HCT116 (cell line): Measurements from ENCODE around the gene COPZ1. TPM values are rescaled to one million over a fixed set of nuclear protein-coding genes. Genes with fewer than 3 reads are reported as not detected.

Experiments
- ATAC-seq: fragments of 200-7000 bp; cut with Tn5 transposase; 2 replicates; pipeline ENCODE4 v1.9.1; 2020; ENCODE audit warnings: mild to moderate bottlenecking, moderate library complexity
- BruUV-seq: library from RNA; stranded (reverse); fragments of 400-500 nt; replicated peaks from 2 replicates; lab custom pipeline; 2021; lab: Mats Ljungman, UMichigan
- CTCF ChIA-PET: fragments of 300-600 bp; sonication (Branson Sonifier 250); formaldehyde crosslinking; loops from one replicate; lab custom pipeline; 2021; ENCODE audit warnings: antibody characterized with exemption; lab: Charles Lee
- POLR2A ChIA-PET: fragments of 300-600, 350-600 bp; sonication (Branson Sonifier 250); formaldehyde crosslinking; loops from one replicate; lab custom pipeline; 2021; ENCODE audit warnings: antibody characterized with exemption; lab: Charles Lee
- RAD21 ChIA-PET, 2 experiments: fragments of 300-600 bp; sonication (Branson Sonifier 250); formaldehyde crosslinking; loops; one replicate each; lab custom pipeline; 2023; ENCODE audit warnings: low total read pairs in 2 of 2; ENCODE audit not compliant: uncharacterized antibody in 2 of 2, unreplicated experiment in 2 of 2, low non-redundant PET in 1 of 2; lab: Charles Lee
- DNase-seq: peaks from one replicate; pipeline ENCODE4 v3.0.0-alpha.2; 2010; ENCODE audit warnings: low read depth, low spot score
- H2AFZ ChIP-seq: fragments of 200-600 bp; shearing (Covaris generic), sonication (generic); 2 replicates; pipeline ENCODE4 v1.6.1; 2017; ENCODE audit warnings: low read depth, mixed run types, mixed read lengths, antibody characterized with exemption, low read length; ENCODE audit not compliant: poor library complexity, severe bottlenecking
- H3K27ac ChIP-seq: 2 replicates; pipeline ENCODE4 v1.5.1; 2012; ENCODE audit warnings: low read depth, low read length
- H3K27me3 ChIP-seq: fragments of 200-600 bp; sonication (generic); 2 replicates; pipeline ENCODE4 v1.6.1; 2016; ENCODE audit warnings: mixed run types, low read length, mixed read lengths; ENCODE audit not compliant: insufficient read depth
- H3K36me3 ChIP-seq, 2 experiments: fragments of 200-500 bp in 1 of 2; fragments of 200-600 bp in 1 of 2; sonication (Bioruptor generic) in 1 of 2; sonication (generic) in 1 of 2; 2 replicates each; pipeline versions ENCODE4 v1.5.1 to v1.6.1; 2014 to 2016; ENCODE audit warnings: low read length in 2 of 2, inconsistent platforms in 1 of 2, mixed read lengths in 1 of 2, mixed run types in 1 of 2; ENCODE audit not compliant: insufficient read depth in 2 of 2, control insufficient read depth in 1 of 2
- H3K4me1 ChIP-seq, 2 experiments: fragments of 200-600 bp in 1 of 2; sonication (generic) in 1 of 2; 2 replicates each; pipeline versions ENCODE4 v1.5.1 to v1.6.1; 2012 to 2017; ENCODE audit warnings: low read length in 2 of 2, inconsistent platforms in 1 of 2, mild to moderate bottlenecking in 1 of 2, mixed read lengths in 1 of 2, mixed run types in 1 of 2, moderate library complexity in 1 of 2; ENCODE audit not compliant: insufficient read depth in 2 of 2, control insufficient read depth in 1 of 2
- H3K4me2 ChIP-seq: fragments of 200-600 bp; sonication (generic); 2 replicates; pipeline ENCODE4 v1.6.1; 2017; ENCODE audit warnings: mixed run types, low read length, mixed read lengths
- H3K4me3 ChIP-seq, 2 experiments: fragments of 200-600 bp in 1 of 2; sonication (generic) in 1 of 2; replicated peaks in 1 of 2; 2 replicates each; pipeline ENCODE4 v1.5.1; 2011 to 2016; ENCODE audit warnings: low read length in 2 of 2, control low read depth in 1 of 2, low read depth in 1 of 2, mild to moderate bottlenecking in 1 of 2, mixed read lengths in 1 of 2, mixed run types in 1 of 2
- H3K79me2 ChIP-seq: fragments of 200-600 bp; sonication (generic); 2 replicates; pipeline ENCODE4 v1.6.1; 2017; ENCODE audit warnings: mild to moderate bottlenecking, mixed run types, low read length, moderate library complexity, mixed read lengths; ENCODE audit not compliant: insufficient read depth
- H3K9ac ChIP-seq: fragments of 200-600 bp; sonication (generic); 2 replicates; pipeline ENCODE4 v1.6.1; 2016; ENCODE audit warnings: low read length, mixed read lengths
- H3K9me2 ChIP-seq: fragments of 200-600 bp; sonication (generic), shearing (Covaris generic); 2 replicates; pipeline ENCODE4 v1.6.1; 2017; ENCODE audit warnings: mixed run types, mild to moderate bottlenecking, moderate library complexity; ENCODE audit not compliant: insufficient read depth
- H3K9me3 ChIP-seq, 2 experiments: fragments of 200-500 bp in 1 of 2; fragments of 200-600 bp in 1 of 2; sonication (Bioruptor generic) in 1 of 2; sonication (generic) in 1 of 2; 2 replicates each; pipeline ENCODE4 v1.6.1; 2014 to 2017; ENCODE audit warnings: low read length in 2 of 2, mixed read lengths in 2 of 2, inconsistent platforms in 1 of 2, low read depth in 1 of 2, mild to moderate bottlenecking in 1 of 2, mixed run types in 1 of 2, moderate library complexity in 1 of 2; ENCODE audit not compliant: control insufficient read depth in 1 of 2, insufficient read depth in 1 of 2
- H4K20me1 ChIP-seq: fragments of 200-600 bp; sonication (generic), shearing (Covaris generic); 2 replicates; pipeline ENCODE4 v1.6.1; 2017; ENCODE audit warnings: mixed run types, mild to moderate bottlenecking, moderate library complexity; ENCODE audit not compliant: insufficient read depth
- CEBPB ChIP-seq: IDR thresholded peaks from 2 replicates; pipeline ENCODE4 v1.6.1; 2012; ENCODE audit warnings: low read depth
- EGR1 ChIP-seq: IDR thresholded peaks from 2 replicates; pipeline ENCODE4 v1.6.1; 2012; ENCODE audit warnings: low read depth
- ELF1 ChIP-seq: IDR thresholded peaks from 2 replicates; pipeline ENCODE4 v1.6.1; 2012; ENCODE audit warnings: low read depth, borderline replicate concordance
- EZH2phosphoT487 ChIP-seq: fragments of 200-600 bp; IDR thresholded peaks from 2 replicates; pipeline ENCODE4 v1.6.1; 2018; ENCODE audit warnings: antibody characterized with exemption, borderline replicate concordance
- FOSL1 ChIP-seq: IDR thresholded peaks from 2 replicates; pipeline ENCODE4 v1.6.1; 2012; ENCODE audit warnings: low read depth
- JUND ChIP-seq: IDR thresholded peaks from 2 replicates; pipeline ENCODE4 v1.6.1; 2012
- POLR2A ChIP-seq: IDR thresholded peaks from 2 replicates; pipeline ENCODE4 v1.7.0; 2011; ENCODE audit warnings: borderline replicate concordance; ENCODE audit not compliant: insufficient read depth, insufficient read length; ENCODE audit errors: extremely low read depth
- POLR2AphosphoS5 ChIP-seq: IDR thresholded peaks from 2 replicates; pipeline ENCODE4 v1.6.1; 2011; ENCODE audit warnings: mild to moderate bottlenecking, low read depth, low read length, moderate library complexity
- RAD21 ChIP-seq: IDR thresholded peaks from 2 replicates; pipeline ENCODE4 v1.6.1; 2012; ENCODE audit warnings: low read depth, mild to moderate bottlenecking
- SRF ChIP-seq: IDR thresholded peaks from 2 replicates; pipeline ENCODE4 v1.6.1; 2012; ENCODE audit warnings: low read depth
- TCF7L2 ChIP-seq: IDR thresholded peaks from 2 replicates; pipeline ENCODE4 v1.7.0; 2011; ENCODE audit warnings: borderline replicate concordance, inconsistent platforms; ENCODE audit not compliant: insufficient read depth, insufficient read length; ENCODE audit errors: extremely low read depth
- YY1 ChIP-seq: IDR thresholded peaks from 2 replicates; pipeline ENCODE4 v1.6.1; 2011; ENCODE audit warnings: low read length, low read depth, moderate library complexity, mild to moderate bottlenecking; ENCODE audit not compliant: insufficient replicate concordance; ENCODE audit errors: extremely low read depth
- ZFX ChIP-seq: fragments of 450-650 bp; IDR thresholded peaks from 2 replicates; pipeline ENCODE4 v1.6.1; 2017
- ZNF274 ChIP-seq: fragments of 200-500 bp; sonication (Bioruptor generic); IDR thresholded peaks from 2 replicates; pipeline ENCODE4 v1.6.1; 2014; ENCODE audit warnings: mild to moderate bottlenecking, low read depth, low read length, inconsistent platforms
- intact Hi-C: fragments of 100-400 bp; cut with micrococcal nuclease; formaldehyde crosslinking; loops from 2 replicates; pipeline ENCODE4 v1.10.0; 2022
- total RNA-seq: library from RNA; stranded (reverse); gene quantifications from one replicate; pipeline ENCODE4 v1.2.1, GENCODE V29; 2021; ENCODE audit not compliant: unreplicated experiment
- TF ChIP-seq, protein P1 (sequence below): IDR thresholded peaks from 2 replicates; pipeline ENCODE4 v1.6.1; 2012
- TF ChIP-seq, protein P2 (sequence below): IDR thresholded peaks from 2 replicates; pipeline ENCODE4 v1.6.1; 2011; ENCODE audit warnings: mild to moderate bottlenecking, low read length, moderate library complexity; ENCODE audit not compliant: insufficient replicate concordance; ENCODE audit errors: extremely low read depth
- TF ChIP-seq, protein P3 (sequence below): IDR thresholded peaks from 2 replicates; pipeline ENCODE4 v1.6.1; 2012; ENCODE audit warnings: low read depth
- TF ChIP-seq, protein P4 (sequence below): IDR thresholded peaks from 2 replicates; pipeline ENCODE4 v1.6.1; 2012

Gene COPZ1
- total RNA-seq, 1 experiment from 2014 or later: 191 TPM

DNA sequence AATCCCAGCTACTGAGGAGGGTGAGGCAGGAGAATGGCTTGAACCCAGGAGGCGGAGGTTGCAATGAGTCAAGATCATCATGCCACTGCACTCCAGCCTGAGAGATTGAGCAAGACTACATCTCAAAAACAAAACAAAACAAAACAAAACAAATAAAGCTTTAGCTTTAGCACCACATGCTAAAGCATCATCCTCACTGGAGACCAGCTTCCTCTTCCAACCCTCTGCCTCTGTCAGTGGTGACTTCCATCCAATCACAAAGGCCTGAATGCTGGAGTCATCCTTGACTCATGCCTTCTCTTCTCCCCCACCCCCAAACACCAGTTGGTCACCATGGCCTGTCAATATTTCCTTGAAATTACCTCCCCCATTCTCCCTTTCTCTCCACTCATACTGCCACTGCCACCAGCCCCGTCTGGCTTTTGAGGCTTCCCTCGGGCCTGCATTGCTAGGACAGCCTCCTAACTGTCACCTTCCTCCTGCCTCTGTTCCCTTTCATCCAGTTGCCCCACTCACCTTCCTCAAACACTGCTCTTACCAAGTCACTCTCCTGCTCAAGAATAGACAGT is 58.2 kb downstream of the COPZ1 start:
- CTCF ChIA-PET: interaction anchor here (0.6 to 5.5 kb wide), 7 partner anchors 10 to 131 kb away, joined by 3 to 51 read pairs (median 4); no protein-coding TSS in a partner anchor
- no TSS peak for BruUV-seq
- POLR2A ChIA-PET: no interaction called here

More for the DNA sequence above, 58.2 kb downstream of the COPZ1 start:
- Histone ChIP-seq H4K20me1 (no peaks in the 10 kb centered on the region), H3K9me3 (no peaks in the 10 kb centered on the region), H3K27ac (no peak overlapping the region), H3K4me1 (peaks cover 18 to 59% of the 10 kb centered on the region in 2 experiments), H3K27me3 (no peaks in the 10 kb centered on the region), H3K4me3 (no peak overlapping the region), H3K79me2 (peaks cover 5% of the 10 kb centered on the region; the same call in 1 of the 2 replicates), H3K4me2 (peak overlapping the region; percentile 26; the same call in 1 of the 2 replicates), H3K9me2 (no peaks in the 10 kb centered on the region), H3K9ac (no peak overlapping the region), H3K36me3 (no peaks in the 10 kb centered on the region), H2AFZ (no peak overlapping the region)
- ATAC-seq (no peak), DNase-seq (no peak)
- intact Hi-C loops: no loop called here
- RAD21 ChIA-PET: interaction anchor here in 1 of 2 experiments (0.6 kb wide), 1 partner anchor 163 kb away, joined by 4 read pairs; no protein-coding TSS in a partner anchor
- TF ChIP-seq POLR2A (no peak), YY1 (no peak), FOSL1 (no peak), ZNF274 (no peak), POLR2AphosphoS5 (no peak), JUND (no peak), TCF7L2 (no peak), SRF (no peak), ELF1 (no peak), CEBPB (no peak), EGR1 (no peak), EZH2phosphoT487 (no peak), RAD21 (no peak), ZFX (no peak)
- TF ChIP-seq, protein P1, sequence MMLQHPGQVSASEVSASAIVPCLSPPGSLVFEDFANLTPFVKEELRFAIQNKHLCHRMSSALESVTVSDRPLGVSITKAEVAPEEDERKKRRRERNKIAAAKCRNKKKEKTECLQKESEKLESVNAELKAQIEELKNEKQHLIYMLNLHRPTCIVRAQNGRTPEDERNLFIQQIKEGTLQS: no peak
- TF ChIP-seq, protein P2, sequence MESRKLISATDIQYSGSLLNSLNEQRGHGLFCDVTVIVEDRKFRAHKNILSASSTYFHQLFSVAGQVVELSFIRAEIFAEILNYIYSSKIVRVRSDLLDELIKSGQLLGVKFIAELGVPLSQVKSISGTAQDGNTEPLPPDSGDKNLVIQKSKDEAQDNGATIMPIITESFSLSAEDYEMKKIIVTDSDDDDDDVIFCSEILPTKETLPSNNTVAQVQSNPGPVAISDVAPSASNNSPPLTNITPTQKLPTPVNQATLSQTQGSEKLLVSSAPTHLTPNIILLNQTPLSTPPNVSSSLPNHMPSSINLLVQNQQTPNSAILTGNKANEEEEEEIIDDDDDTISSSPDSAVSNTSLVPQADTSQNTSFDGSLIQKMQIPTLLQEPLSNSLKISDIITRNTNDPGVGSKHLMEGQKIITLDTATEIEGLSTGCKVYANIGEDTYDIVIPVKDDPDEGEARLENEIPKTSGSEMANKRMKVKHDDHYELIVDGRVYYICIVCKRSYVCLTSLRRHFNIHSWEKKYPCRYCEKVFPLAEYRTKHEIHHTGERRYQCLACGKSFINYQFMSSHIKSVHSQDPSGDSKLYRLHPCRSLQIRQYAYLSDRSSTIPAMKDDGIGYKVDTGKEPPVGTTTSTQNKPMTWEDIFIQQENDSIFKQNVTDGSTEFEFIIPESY: no peak
- TF ChIP-seq, protein P3, sequence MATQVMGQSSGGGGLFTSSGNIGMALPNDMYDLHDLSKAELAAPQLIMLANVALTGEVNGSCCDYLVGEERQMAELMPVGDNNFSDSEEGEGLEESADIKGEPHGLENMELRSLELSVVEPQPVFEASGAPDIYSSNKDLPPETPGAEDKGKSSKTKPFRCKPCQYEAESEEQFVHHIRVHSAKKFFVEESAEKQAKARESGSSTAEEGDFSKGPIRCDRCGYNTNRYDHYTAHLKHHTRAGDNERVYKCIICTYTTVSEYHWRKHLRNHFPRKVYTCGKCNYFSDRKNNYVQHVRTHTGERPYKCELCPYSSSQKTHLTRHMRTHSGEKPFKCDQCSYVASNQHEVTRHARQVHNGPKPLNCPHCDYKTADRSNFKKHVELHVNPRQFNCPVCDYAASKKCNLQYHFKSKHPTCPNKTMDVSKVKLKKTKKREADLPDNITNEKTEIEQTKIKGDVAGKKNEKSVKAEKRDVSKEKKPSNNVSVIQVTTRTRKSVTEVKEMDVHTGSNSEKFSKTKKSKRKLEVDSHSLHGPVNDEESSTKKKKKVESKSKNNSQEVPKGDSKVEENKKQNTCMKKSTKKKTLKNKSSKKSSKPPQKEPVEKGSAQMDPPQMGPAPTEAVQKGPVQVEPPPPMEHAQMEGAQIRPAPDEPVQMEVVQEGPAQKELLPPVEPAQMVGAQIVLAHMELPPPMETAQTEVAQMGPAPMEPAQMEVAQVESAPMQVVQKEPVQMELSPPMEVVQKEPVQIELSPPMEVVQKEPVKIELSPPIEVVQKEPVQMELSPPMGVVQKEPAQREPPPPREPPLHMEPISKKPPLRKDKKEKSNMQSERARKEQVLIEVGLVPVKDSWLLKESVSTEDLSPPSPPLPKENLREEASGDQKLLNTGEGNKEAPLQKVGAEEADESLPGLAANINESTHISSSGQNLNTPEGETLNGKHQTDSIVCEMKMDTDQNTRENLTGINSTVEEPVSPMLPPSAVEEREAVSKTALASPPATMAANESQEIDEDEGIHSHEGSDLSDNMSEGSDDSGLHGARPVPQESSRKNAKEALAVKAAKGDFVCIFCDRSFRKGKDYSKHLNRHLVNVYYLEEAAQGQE: no peak
- TF ChIP-seq, protein P4, sequence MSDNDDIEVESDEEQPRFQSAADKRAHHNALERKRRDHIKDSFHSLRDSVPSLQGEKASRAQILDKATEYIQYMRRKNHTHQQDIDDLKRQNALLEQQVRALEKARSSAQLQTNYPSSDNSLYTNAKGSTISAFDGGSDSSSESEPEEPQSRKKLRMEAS: no peak
